Loucy (cell line): ENCODE results near the gene PRRX2.

Experiments used
- CTCF ChIP-seq: fragments of 200-600 bp; sonication (generic); conservative IDR thresholded peaks from 2 replicates; pipeline ENCODE4 v1.5.1; 2014; ENCODE audit warnings: mild to moderate bottlenecking, antibody characterized with exemption, low read length
- EZH2phosphoT487 ChIP-seq: fragments of 200-600 bp; IDR thresholded peaks from 2 replicates; pipeline ENCODE4 v1.6.1; 2018; ENCODE audit warnings: antibody characterized with exemption, mild to moderate bottlenecking, moderate library complexity, borderline replicate concordance

GRCh38 chr9:129624168-129624759 lies 41.2 kb upstream of the PRRX2 start:
- TF ChIP-seq EZH2phosphoT487 (no peak), CTCF (peak; percentile 63)
